ENCODE results near the gene ATG13.

Gene ATG13

DNA sequence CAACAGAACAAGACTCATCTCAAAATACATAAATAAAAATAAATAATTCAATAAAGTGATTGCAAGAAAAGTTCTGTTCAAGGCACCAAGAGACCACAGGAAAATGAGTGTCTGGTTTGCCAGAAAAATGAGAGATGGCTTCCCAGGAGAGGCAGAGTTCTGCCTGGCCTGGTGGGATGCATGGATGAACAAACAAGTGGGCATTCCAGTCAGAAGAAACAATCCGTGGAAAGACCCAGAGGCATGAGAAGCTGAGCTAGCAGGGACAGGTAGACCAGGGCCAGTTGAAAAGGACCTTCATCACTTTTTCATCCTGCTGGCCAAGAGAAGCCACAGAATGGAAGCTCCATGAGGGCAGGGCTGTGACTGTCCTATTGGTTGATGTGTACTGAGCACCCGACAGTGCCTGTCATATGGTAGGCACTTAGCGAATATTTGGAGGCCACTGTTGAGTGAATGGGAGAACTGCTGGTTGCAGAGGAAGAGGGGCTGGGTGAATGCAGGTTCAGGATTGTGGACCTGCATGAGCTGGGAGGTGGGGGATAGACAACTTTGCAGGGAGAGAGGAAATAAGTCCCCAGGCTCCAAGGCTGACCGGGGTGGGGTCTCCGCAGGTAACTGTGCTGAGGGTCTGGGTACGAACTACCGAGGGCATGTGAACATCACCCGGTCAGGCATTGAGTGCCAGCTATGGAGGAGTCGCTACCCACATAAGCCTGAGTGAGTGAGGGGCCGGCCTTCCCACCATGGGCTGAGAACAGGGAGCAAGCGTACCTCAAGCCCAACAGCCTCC is 105.4 kb downstream of the ATG13 start:
- no peaks in the 10 kb centered on the region for H3K27me3 Mint-ChIP-seq
- no peak overlapping the region for H3K27ac Mint-ChIP-seq
- H3K4me3 Mint-ChIP-seq, result no peak overlapping the region
- no peaks in the 10 kb centered on the region for H3K9me3 Mint-ChIP-seq
- H3K36me3 Mint-ChIP-seq (ENCODE audit: low read depth), result no peaks in the 10 kb centered on the region
- peaks cover 6% of the 10 kb centered on the region for H3K4me1 Mint-ChIP-seq (ENCODE audit: low read depth)
- DNase-seq, result no peak

DNA sequence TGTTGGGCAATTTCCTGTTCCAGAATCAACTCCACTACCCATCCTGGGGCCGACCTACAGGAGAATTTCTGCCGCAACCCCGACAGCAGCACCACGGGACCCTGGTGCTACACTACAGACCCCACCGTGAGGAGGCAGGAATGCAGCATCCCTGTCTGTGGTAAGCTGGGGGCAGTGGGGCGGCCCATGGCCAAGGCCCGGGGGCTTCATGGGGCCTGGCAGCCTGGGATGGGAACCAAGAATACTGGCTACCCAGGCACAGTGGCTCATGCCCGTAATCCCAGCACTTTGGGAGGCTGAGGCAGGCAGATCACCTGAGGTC is 106.0 kb downstream of the ATG13 start:
- Mint-ChIP-seq H3K36me3 (ENCODE audit: low read depth) (no peaks in the 10 kb centered on the region), H3K27ac (no peak overlapping the region), H3K9me3 (no peaks in the 10 kb centered on the region), H3K4me1 (ENCODE audit: low read depth) (peaks cover 3% of the 10 kb centered on the region), H3K4me3 (no peak overlapping the region), H3K27me3 (no peaks in the 10 kb centered on the region)
- no peak for DNase-seq

DNA sequence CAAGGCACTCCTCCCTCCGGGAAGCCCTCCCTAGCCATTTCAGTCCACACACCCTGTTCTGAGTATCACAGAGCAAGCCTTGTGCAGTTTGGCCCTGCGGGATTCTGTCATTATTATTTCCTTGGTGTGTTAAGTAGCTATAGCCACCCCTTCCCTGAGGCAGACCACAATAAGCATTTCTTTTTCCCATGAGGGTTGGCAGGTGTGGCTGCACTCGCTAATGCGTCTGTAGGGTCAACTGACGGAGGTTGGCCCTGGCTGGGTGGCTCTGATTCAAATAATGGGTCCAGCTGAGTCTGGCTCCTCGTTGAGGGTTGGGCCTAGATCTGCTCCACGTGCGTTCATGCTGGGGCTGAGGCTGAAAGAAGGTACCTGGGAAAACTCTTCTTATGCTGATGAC is 106.7 kb downstream of the ATG13 start:
- no peak overlapping the region for H3K27ac Mint-ChIP-seq
- H3K36me3 Mint-ChIP-seq (ENCODE audit: low read depth), result no peaks in the 10 kb centered on the region
- H3K27me3 Mint-ChIP-seq, result no peaks in the 10 kb centered on the region
- H3K4me1 Mint-ChIP-seq (ENCODE audit: low read depth), result no peaks in the 10 kb centered on the region
- H3K4me3 Mint-ChIP-seq, result no peak overlapping the region
- no peak for DNase-seq
- no peaks in the 10 kb centered on the region for H3K9me3 Mint-ChIP-seq
